ES-I3 (cell line): ENCODE measurements around the gene FHIT.

Experiments
- H3K36me3 ChIP-seq: 2 replicates; pipeline ENCODE4 v1.6.1; 2013; ENCODE audit warnings: mild to moderate bottlenecking, low read length, control low read depth, moderate library complexity; ENCODE audit not compliant: insufficient read depth
- H3K4me1 ChIP-seq: 2 replicates; pipeline ENCODE4 v1.6.1; 2013; ENCODE audit warnings: mild to moderate bottlenecking, control low read depth, low read length; ENCODE audit not compliant: insufficient read depth
- H3K9ac ChIP-seq: 2 replicates; pipeline ENCODE4 v1.6.1; 2013; ENCODE audit warnings: low read depth, mild to moderate bottlenecking, low read length, moderate library complexity
- H3K9me3 ChIP-seq: 2 replicates; pipeline ENCODE4 v1.6.1; 2013; ENCODE audit warnings: mild to moderate bottlenecking, low read length, moderate library complexity; ENCODE audit not compliant: control insufficient read depth, insufficient read depth

FHIT gene

DNA sequence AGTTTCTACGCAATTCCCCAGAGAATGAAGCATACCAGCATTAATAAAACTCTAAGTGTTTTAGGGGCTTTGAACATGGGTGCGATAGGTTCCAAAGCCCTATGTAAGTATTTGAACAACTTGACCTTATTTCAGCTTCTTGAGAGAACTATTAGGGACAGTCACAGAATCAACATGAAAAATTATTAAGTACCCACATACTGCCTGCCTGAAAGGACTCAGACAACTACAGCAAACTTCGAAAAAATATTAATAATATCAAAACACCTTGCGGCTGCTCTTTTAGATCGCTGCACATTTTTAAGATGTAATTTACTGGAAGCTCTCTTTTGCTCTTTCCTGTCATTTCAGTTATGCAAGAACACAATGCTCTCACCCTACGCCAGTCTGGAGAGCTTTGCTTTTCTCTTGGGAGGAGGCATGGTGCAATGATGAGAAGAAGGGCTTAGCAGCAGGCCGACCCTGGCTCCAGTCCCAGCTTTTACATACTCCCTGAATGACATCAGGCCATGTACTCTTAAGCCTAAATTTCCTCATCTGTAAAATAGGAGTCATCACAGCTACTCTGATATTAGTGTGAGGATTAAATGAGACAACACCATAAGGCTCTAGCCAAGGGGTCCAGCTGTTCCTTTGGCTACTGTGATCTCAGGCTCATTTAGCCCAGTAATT is 640.7 kb downstream of the FHIT start:
- Histone ChIP-seq H3K36me3 (no peaks in the 10 kb centered on the region), H3K9ac (no peak overlapping the region), H3K4me1 (peaks cover 10% of the 10 kb centered on the region; the same call in 1 of the 2 replicates), H3K9me3 (0 out of 2 replicates have a peak, but pooled peaks cover 2% of the 10 kb centered on the region)

DNA sequence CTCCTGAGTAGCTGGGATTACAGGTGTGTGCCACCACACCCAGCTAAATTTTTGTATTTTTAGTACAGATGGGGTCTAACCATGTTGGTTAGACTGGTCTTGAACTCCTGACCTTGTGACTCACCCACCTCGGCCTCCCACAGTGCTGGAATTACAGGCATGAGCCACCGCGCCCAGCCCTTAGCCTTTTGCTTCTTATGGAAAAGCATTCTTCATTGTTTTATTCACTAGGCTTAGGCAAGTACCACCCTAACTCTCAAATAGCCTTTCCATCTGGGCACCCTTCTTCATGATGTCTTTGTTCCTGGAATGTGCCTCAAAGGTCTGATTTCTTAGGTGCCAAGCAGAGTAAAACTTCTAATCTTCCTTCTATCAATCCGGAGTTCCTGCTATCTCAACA is 641.8 kb downstream of the FHIT start:
- no peaks in the 10 kb centered on the region for H3K36me3 ChIP-seq
- H3K4me1 ChIP-seq, result peaks cover 10% of the 10 kb centered on the region; the same call in 1 of the 2 replicates
- H3K9me3 ChIP-seq, result 0 out of 2 replicates have a peak, but pooled peaks cover 2% of the 10 kb centered on the region
- H3K9ac ChIP-seq, result no peak overlapping the region

DNA sequence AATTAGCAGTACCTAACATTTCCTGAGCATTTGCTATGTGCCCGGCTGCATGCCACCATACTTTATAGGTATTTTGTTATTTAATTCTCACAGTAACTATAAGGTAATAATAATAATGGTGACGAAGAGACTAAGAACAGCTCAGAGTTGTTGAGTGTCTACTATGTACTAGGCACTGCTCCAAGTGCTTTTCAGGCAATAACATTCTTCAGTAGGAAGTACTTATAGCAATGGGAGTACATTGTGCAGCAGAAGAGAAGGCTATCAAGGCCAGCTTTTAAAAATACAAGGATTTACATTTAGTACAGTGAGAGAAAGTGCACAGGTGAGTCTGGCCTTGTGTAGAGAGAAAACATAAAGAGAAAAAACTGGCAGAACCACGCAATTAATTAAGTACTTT is 647.4 kb downstream of the FHIT start:
- Histone ChIP-seq H3K9ac (no peak overlapping the region), H3K36me3 (no peaks in the 10 kb centered on the region), H3K9me3 (no peaks in the 10 kb centered on the region), H3K4me1 (peaks cover 6% of the 10 kb centered on the region; the same call in 1 of the 2 replicates)

DNA sequence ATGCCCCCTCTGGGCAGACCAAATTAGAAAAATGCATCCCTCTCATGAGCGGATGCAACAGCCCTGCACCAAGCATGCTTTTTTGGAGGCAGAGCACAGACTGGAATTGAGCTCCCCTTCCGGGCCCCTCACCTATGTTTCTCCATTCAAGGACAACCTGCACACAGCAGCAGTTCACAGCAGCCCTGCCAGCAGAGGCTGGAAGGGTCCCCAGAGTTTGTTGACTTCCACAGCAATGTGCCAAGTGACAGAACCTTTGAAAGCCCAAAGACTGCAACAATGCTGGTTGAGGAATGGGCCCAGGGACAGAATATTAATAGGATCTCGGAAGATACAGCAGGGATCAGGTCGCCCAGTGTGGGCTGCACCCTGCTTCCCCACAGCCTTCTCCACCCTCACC is 650.4 kb downstream of the FHIT start:
- Histone ChIP-seq H3K36me3 (no peaks in the 10 kb centered on the region), H3K9me3 (no peaks in the 10 kb centered on the region), H3K9ac (no peak overlapping the region), H3K4me1 (peaks cover 6% of the 10 kb centered on the region; the same call in 1 of the 2 replicates)

DNA sequence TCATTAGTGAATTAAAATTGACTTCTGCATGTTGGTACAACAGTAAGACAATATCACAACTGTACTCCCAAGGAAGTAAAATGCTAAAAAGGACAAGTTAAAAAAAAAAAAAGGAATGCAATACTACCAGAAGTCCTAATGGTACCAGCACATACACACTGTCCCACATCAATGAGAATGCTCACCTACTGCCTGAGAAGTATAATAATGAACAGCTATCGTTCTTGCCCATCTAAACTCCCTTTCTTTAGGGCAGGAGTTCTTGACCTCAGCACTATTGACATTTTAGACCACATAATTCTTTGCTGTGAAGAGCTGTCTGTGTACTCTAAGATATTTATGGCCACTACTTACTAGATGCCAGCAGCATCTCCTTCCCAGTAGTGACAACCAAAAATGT is 651.7 kb downstream of the FHIT start:
- Histone ChIP-seq H3K9ac (no peak overlapping the region), H3K9me3 (no peaks in the 10 kb centered on the region)

DNA sequence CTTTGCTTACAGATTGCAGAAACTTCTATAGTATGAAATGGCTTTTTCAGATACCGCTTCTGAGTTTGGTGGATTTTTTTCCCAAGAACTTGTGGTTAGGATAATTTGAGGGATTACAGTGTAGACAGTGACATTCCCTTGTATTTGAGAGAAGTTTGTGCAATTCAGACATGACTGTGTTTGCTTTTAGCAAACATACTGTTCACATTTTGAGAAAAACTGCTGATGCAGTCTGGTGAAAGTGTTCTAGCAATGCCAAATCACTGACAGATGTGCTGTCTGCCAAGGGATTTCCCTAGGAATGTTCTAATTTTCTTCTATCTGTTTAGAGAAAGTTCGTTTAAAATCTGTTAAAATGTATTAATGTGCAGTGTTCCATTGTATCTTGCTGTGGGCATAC is 652.6 kb downstream of the FHIT start:
- peaks cover 6% of the 10 kb centered on the region; the same call in 1 of the 2 replicates for H3K4me1 ChIP-seq

More for the DNA sequence above, 651.7 kb downstream of the FHIT start:
- no peaks in the 10 kb centered on the region for H3K36me3 ChIP-seq
- H3K4me1 ChIP-seq, result peaks cover 6% of the 10 kb centered on the region; the same call in 1 of the 2 replicates

DNA sequence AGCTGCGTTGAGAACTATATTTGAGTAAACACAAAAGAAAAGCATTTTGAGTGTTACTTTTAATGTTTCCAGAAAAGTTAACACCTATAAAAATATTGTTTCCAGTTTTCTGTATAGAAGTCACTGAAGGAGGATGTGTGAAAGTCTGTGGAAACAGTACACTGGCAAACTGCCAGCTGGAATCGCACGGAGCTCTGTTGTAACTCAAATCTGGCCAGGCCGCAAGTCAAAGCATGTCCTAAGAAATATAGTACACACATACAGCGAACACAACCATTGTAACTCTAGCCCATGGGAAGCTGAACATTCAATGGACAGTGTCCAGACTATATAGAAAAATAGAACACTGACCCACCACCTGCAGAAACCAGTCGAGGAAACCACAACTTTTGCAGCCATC is 657.2 kb downstream of the FHIT start:
- Histone ChIP-seq H3K36me3 (no peaks in the 10 kb centered on the region), H3K9ac (no peak overlapping the region), H3K9me3 (no peaks in the 10 kb centered on the region), H3K4me1 (peaks cover under 1% of the 10 kb centered on the region; the same call in 1 of the 2 replicates)

More for the DNA sequence above, 652.6 kb downstream of the FHIT start:
- no peaks in the 10 kb centered on the region for H3K9me3 ChIP-seq
- H3K9ac ChIP-seq, result no peak overlapping the region
- no peaks in the 10 kb centered on the region for H3K36me3 ChIP-seq

DNA sequence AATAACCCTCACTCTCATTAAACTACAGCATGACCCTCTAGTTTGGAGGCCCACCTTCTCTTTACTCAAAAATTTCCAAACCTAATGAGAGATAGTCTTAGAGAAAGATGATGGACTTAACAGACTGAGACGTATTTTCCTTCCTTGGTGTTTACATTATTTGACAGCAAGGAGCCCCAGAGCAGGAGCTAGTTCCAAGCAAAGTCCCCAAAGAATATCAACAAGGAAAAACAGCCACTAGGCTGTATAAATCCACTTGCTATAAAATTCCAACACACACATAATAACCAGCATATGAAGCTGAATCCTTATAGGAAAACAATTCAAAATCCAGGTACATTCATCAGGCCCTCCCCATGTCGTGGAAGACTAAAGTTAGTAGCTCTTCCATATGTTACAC is 660.0 kb downstream of the FHIT start:
- Histone ChIP-seq H3K9me3 (no peaks in the 10 kb centered on the region), H3K9ac (no peak overlapping the region)

DNA sequence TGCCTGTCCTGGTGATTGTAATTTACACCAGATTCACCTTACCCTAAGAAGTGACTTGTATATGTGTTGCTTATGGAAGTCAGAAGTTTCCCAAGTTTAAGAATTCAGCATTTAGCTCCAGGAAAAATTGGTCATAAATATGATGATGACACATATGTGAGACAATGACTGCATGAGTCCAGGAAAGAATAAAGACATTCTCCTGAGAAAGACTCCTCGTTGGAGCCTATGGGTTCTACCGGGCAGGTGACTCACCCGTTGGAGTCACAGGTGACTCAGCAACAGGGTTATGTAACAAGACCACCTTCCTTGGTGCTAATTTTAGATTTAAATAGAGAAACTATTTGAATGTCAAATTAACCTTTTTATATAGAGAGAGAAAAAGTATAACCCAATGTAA is 662.4 kb downstream of the FHIT start:
- H3K9me3 ChIP-seq, result no peaks in the 10 kb centered on the region
- no peaks in the 10 kb centered on the region for H3K36me3 ChIP-seq
- no peak overlapping the region for H3K9ac ChIP-seq
- peaks cover 9% of the 10 kb centered on the region; the same call in 1 of the 2 replicates for H3K4me1 ChIP-seq

More for the DNA sequence above, 660.0 kb downstream of the FHIT start:
- Histone ChIP-seq H3K4me1 (peaks cover 9% of the 10 kb centered on the region; the same call in 1 of the 2 replicates), H3K36me3 (no peaks in the 10 kb centered on the region)

DNA sequence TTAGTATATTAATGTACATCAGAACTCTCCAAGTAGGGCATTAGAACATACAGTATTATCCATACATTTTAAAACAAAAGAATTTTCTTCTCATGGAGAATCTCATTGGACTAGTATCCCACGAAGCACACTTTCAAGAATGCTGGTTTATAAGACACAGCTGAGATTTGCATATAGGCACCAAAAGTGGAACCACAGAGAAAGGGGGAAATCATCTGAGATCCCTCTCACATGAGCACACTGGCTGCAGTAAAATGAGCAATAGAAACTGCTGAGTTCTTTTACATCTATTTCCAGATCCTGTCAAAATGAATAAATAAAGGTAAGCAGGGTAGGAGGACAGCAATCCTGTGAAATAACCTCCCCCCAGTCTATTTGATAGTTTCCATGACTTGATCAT is 665.3 kb downstream of the FHIT start:
- no peaks in the 10 kb centered on the region for H3K36me3 ChIP-seq
- no peaks in the 10 kb centered on the region for H3K9me3 ChIP-seq
- no peak overlapping the region for H3K9ac ChIP-seq
- peaks cover 14% of the 10 kb centered on the region; the same call in 1 of the 2 replicates for H3K4me1 ChIP-seq

DNA sequence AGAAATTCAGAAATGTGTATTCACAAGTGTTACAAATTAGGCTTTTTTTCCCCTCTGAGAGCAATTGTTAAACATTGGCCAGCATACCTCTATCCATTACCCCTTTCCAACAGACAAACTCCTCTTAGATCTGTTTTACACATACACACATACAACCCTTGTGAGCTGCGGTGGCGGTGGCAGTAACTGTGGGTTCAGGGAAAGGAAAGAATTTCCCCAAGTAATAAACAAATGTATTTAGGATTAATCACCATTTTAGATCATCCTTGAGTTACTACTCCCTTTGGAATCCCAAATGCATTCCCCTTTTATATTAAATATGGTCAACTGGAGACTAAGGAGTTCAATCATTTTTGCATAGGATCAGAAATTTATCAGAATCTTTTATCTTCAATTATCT is 667.0 kb downstream of the FHIT start:
- no peaks in the 10 kb centered on the region for H3K9me3 ChIP-seq
- H3K9ac ChIP-seq, result no peak overlapping the region
- H3K36me3 ChIP-seq, result no peaks in the 10 kb centered on the region
- H3K4me1 ChIP-seq, result peaks cover 14% of the 10 kb centered on the region; the same call in 1 of the 2 replicates

DNA sequence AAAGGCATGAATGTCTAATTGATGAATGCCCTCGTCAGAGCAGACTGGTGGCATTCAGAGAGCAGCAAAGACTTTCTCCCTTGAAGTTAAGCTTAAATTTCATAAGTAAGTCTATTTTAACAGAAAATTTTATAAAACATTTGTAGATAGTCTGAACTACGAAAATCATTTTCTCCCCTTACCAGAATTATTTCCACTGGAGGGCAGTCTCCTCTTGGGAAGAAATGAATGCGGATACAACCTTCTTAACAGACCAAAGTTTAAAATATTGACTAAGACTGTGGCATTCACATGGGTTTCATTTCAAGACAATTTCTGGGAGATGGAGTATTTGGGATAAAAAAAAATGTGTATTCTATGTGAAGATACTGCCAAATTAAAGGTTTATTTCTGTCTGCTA is 669.0 kb downstream of the FHIT start:
- Histone ChIP-seq H3K36me3 (no peaks in the 10 kb centered on the region), H3K9me3 (no peaks in the 10 kb centered on the region), H3K4me1 (peaks cover 5% of the 10 kb centered on the region; the same call in 1 of the 2 replicates), H3K9ac (no peak overlapping the region)

DNA sequence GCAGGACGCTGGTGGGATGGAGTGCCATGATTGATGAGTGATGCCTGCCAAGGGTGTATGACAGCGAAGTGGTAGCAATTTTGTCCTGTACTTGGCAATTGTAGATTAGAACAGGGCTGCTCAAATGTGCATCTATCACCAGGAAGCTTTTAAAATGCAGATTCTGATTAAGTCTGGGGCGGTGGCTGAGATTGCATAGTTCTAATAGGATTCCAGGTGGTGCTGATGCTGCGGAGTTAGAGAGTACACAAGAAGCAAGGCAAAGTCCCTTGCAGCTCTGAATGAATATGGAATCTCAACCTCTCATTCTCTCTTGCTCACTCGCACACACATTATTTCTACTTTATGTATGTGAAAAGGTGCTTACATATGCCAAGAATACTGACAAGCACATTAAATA is 670.4 kb downstream of the FHIT start:
- H3K9ac ChIP-seq, result no peak overlapping the region
- H3K36me3 ChIP-seq, result no peaks in the 10 kb centered on the region
- H3K9me3 ChIP-seq, result no peaks in the 10 kb centered on the region
- H3K4me1 ChIP-seq, result peaks cover 5% of the 10 kb centered on the region; the same call in 1 of the 2 replicates

DNA sequence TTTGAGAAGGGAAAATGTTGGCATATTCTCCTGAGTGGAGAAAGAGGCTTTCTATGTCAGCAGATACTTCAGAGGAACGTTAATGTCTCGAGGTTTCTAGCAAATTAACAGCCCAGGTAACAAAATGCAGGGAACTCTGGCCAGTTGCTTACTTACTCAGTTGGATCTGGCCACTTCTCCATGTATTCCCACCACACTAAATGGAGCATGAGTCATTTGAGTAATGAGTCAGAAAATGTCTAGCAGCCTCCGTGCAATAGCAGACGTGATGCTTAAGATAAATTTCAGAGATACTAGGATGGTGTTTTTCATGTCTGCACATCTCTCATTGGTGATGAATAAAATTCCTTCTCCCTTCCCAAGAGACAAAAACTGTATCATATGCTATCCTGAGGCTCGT is 671.5 kb downstream of the FHIT start:
- H3K9me3 ChIP-seq, result no peaks in the 10 kb centered on the region
- no peak overlapping the region for H3K9ac ChIP-seq
- H3K4me1 ChIP-seq, result peaks cover 5% of the 10 kb centered on the region; the same call in 1 of the 2 replicates
- no peaks in the 10 kb centered on the region for H3K36me3 ChIP-seq

DNA sequence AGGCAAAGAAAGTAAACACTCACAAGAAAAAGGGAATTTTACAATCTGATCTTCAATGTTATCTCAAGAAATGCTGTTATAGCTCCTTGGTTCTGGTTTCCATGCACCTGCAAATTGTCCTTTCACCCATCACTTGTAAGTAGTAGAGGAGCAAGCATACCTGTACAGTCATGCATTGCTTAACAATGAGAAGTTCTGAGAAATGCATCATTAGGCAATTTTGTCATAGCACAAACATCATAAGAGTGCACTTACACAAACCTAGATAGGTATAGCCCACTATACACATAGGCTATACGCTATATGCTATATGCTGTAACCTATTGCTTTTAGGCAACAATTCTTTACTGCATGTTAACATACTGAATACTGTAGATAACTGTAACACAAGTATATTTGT is 672.3 kb downstream of the FHIT start:
- Histone ChIP-seq H3K9me3 (no peaks in the 10 kb centered on the region), H3K4me1 (peaks cover 5% of the 10 kb centered on the region; the same call in 1 of the 2 replicates), H3K9ac (no peak overlapping the region), H3K36me3 (no peaks in the 10 kb centered on the region)
